Measurements from ENCODE around the gene CLEC7A. TPM values are rescaled to one million over a fixed set of nuclear protein-coding genes. Genes with fewer than 3 reads are reported as not detected.

The CLEC7A gene
- total RNA-seq, 1 experiment from 2014 or later, result not detected

GRCh38 chr12:10147714-10148403, 17.9 kb upstream of the CLEC7A start:
- no peak overlapping the region for H3K4me3 Mint-ChIP-seq

More at GRCh38 chr12:10147714-10148403, 17.9 kb upstream of the CLEC7A start:
- Histone ChIP-seq H3K9ac (ENCODE audit: extremely low read depth, insufficient read length, low read length) (no peak overlapping the region), H4K91ac (ENCODE audit: insufficient read length, low read depth, low read length) (no peak overlapping the region), H3K9me3 (ENCODE audit: control insufficient read depth, low read depth, low read length) (no peaks in the 10 kb centered on the region), H3K4me1 (ENCODE audit: insufficient read depth, low read length) (no peaks in the 10 kb centered on the region), H2BK15ac (ENCODE audit: low read depth, low read length) (no peak overlapping the region), H2AFZ (ENCODE audit: low read length) (no peak overlapping the region), H2BK120ac (ENCODE audit: low read depth, low read length, poor library complexity, severe bottlenecking) (no peak overlapping the region), H3K4me2 (ENCODE audit: insufficient read depth, insufficient read length, low read length) (no peak overlapping the region), H3K27me3 (ENCODE audit: insufficient read depth, low read length) (no peaks in the 10 kb centered on the region), H3K56ac (ENCODE audit: insufficient read length, low read depth, low read length) (no peak overlapping the region), H2AK5ac (ENCODE audit: insufficient read length, low read length) (no peak overlapping the region), H3T11ph (ENCODE audit: low read length) (no peak overlapping the region), H3K23ac (ENCODE audit: insufficient read length, low read depth, low read length) (no peak overlapping the region), H3K27ac (ENCODE audit: insufficient read length, low read depth, low read length) (no peak overlapping the region), H3K79me1 (ENCODE audit: insufficient read depth, low read depth, low read length, poor library complexity, severe bottlenecking) (no peaks in the 10 kb centered on the region), H2BK20ac (ENCODE audit: low read depth, low read length, poor library complexity, severe bottlenecking) (no peak overlapping the region), H4K20me1 (ENCODE audit: control insufficient read depth, insufficient read depth, insufficient read length) (no peaks in the 10 kb centered on the region), H3K79me2 (ENCODE audit: insufficient read depth, low read length) (no peaks in the 10 kb centered on the region), H3K4ac (ENCODE audit: low read depth, low read length) (no peak overlapping the region), H3K14ac (ENCODE audit: insufficient read depth, low read length) (no peak overlapping the region), H3K23me2 (ENCODE audit: insufficient read length, low read depth, low read length, poor library complexity, severe bottlenecking) (no peaks in the 10 kb centered on the region), H3K18ac (ENCODE audit: insufficient read length, low read depth, low read length) (no peak overlapping the region), H4K8ac (replicated peaks; ENCODE audit: insufficient read length, low read depth, low read length) (no peak overlapping the region), H2BK5ac (ENCODE audit: insufficient read length, low read length) (no peak overlapping the region), H4K5ac (ENCODE audit: insufficient read length, low read depth, low read length) (no peak overlapping the region), H2BK12ac (ENCODE audit: insufficient read length, low read depth, low read length) (no peak overlapping the region)
- H3K36me3 Mint-ChIP-seq (ENCODE audit: insufficient read depth in 1 of 3, low read depth in 3 of 3), result no peaks in the 10 kb centered on the region
- TF ChIP-seq, protein P1, sequence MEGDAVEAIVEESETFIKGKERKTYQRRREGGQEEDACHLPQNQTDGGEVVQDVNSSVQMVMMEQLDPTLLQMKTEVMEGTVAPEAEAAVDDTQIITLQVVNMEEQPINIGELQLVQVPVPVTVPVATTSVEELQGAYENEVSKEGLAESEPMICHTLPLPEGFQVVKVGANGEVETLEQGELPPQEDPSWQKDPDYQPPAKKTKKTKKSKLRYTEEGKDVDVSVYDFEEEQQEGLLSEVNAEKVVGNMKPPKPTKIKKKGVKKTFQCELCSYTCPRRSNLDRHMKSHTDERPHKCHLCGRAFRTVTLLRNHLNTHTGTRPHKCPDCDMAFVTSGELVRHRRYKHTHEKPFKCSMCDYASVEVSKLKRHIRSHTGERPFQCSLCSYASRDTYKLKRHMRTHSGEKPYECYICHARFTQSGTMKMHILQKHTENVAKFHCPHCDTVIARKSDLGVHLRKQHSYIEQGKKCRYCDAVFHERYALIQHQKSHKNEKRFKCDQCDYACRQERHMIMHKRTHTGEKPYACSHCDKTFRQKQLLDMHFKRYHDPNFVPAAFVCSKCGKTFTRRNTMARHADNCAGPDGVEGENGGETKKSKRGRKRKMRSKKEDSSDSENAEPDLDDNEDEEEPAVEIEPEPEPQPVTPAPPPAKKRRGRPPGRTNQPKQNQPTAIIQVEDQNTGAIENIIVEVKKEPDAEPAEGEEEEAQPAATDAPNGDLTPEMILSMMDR (conservative IDR thresholded peaks at IDR 0.05), result no peak
- DNase-seq, result no peak
- no CpG with 5 or more reads among the region's 5 CpGs for WGBS (ENCODE audit: extremely low coverage, insufficient read length, low lambda C conversion rate)
- H3K27me3 Mint-ChIP-seq (ENCODE audit: low read depth), result no peaks in the 10 kb centered on the region
- H3K9me3 Mint-ChIP-seq, result peaks cover 0 to 2% of the 10 kb centered on the region in 2 experiments; a peak in 2 of 5 replicates
- H3K4me1 Mint-ChIP-seq, result no peaks in the 10 kb centered on the region
- no peak overlapping the region for H3K27ac Mint-ChIP-seq
